MG63 (cell line): ENCODE data around the gene ZFAND5. TPM values are rescaled to one million over a fixed set of nuclear protein-coding genes. Genes with fewer than 3 reads are reported as not detected.

Experiments
- DNase-seq: peaks from one replicate; pipeline ENCODE4 v3.0.0-alpha.2; 2020
- H3K27me3 ChIP-seq: fragments of 250-450 bp; sonication (Bioruptor Pico); 2 replicates; pipeline ENCODE4 v1.5.1; 2020; ENCODE audit warnings: mild to moderate bottlenecking, moderate library complexity
- H3K36me3 ChIP-seq: fragments of 250-450 bp; sonication (Bioruptor Pico); 2 replicates; pipeline ENCODE4 v1.5.1; 2020; ENCODE audit warnings: mild to moderate bottlenecking, moderate library complexity
- H3K4me3 ChIP-seq: fragments of 250-450 bp; sonication (Bioruptor Pico); 2 replicates; pipeline ENCODE4 v1.5.1; 2020; ENCODE audit warnings: mild to moderate bottlenecking, moderate library complexity
- H3K9me3 ChIP-seq: fragments of 250-450 bp; sonication (Bioruptor Pico); 2 replicates; pipeline ENCODE4 v1.5.1; 2020; ENCODE audit warnings: mild to moderate bottlenecking, moderate library complexity
- total RNA-seq: library from RNA; depleted of rRNA; stranded (reverse); fragments of >200 nt; shearing (Covaris generic); gene quantifications from 2 replicates; pipeline ENCODE4 v1.2.3, GENCODE V29; 2014; ENCODE audit warnings: low replicate concordance; rRNA removed

ZFAND5 gene
- 44.2 and 79.3 TPM in 2 replicates for total RNA-seq

- Histone ChIP-seq H3K9me3 (no peaks in the 10 kb centered on the region), H3K27me3 (no peaks in the 10 kb centered on the region), H3K36me3 (peaks cover 36% of the 10 kb centered on the region), H3K4me3 (peak within 1 kb of the TSS; percentile 65)
- peak; percentile 97 for DNase-seq
Observed at GRCh38 chr9:72364679-72365524, at the start of gene ZFAND5. TSS of gene ZFAND5 (minus strand) at chr9:72365208. CDS start at chr9:72360778, 4,430 bp downstream.

GRCh38 chr9:72412483-72413040, 47.6 kb upstream of the ZFAND5 start:
- Histone ChIP-seq H3K4me3 (no peak overlapping the region), H3K36me3 (no peaks in the 10 kb centered on the region), H3K27me3 (no peaks in the 10 kb centered on the region), H3K9me3 (no peaks in the 10 kb centered on the region)
- DNase-seq, result no peak

GRCh38 chr9:72410214-72410613, 45.2 kb upstream of the ZFAND5 start:
- DNase-seq, result no peak
- H3K4me3 ChIP-seq, result no peak overlapping the region

GRCh38 chr9:72407114-72407513, 42.1 kb upstream of the ZFAND5 start:
- H3K4me3 ChIP-seq, result no peak overlapping the region
- H3K9me3 ChIP-seq, result no peaks in the 10 kb centered on the region
- DNase-seq, result no peak
- no peaks in the 10 kb centered on the region for H3K27me3 ChIP-seq
- no peaks in the 10 kb centered on the region for H3K36me3 ChIP-seq

More at GRCh38 chr9:72410214-72410613, 45.2 kb upstream of the ZFAND5 start:
- Histone ChIP-seq H3K9me3 (no peaks in the 10 kb centered on the region), H3K36me3 (no peaks in the 10 kb centered on the region), H3K27me3 (no peaks in the 10 kb centered on the region)

GRCh38 chr9:72402744-72403143, 37.7 kb upstream of the ZFAND5 start:
- Histone ChIP-seq H3K4me3 (no peak overlapping the region), H3K9me3 (no peaks in the 10 kb centered on the region), H3K36me3 (no peaks in the 10 kb centered on the region), H3K27me3 (no peaks in the 10 kb centered on the region)
- no peak for DNase-seq

- Histone ChIP-seq H3K9me3 (no peaks in the 10 kb centered on the region), H3K4me3 (no peak overlapping the region), H3K36me3 (no peaks in the 10 kb centered on the region), H3K27me3 (no peaks in the 10 kb centered on the region)
- no peak for DNase-seq
Observed at GRCh38 chr9:72401396-72401795, 36.4 kb upstream of the ZFAND5 start.

- Histone ChIP-seq H3K27me3 (no peaks in the 10 kb centered on the region), H3K36me3 (no peaks in the 10 kb centered on the region), H3K9me3 (no peaks in the 10 kb centered on the region), H3K4me3 (no peak overlapping the region)
- DNase-seq, result no peak
Observed at GRCh38 chr9:72400866-72401265, 35.9 kb upstream of the ZFAND5 start.

GRCh38 chr9:72399391-72399790, 34.4 kb upstream of the ZFAND5 start:
- no peaks in the 10 kb centered on the region for H3K36me3 ChIP-seq
- H3K27me3 ChIP-seq, result no peaks in the 10 kb centered on the region
- H3K4me3 ChIP-seq, result no peak overlapping the region
- no peak for DNase-seq
- H3K9me3 ChIP-seq, result no peaks in the 10 kb centered on the region

GRCh38 chr9:72396247-72397091, 31.5 kb upstream of the ZFAND5 start:
- H3K9me3 ChIP-seq, result no peaks in the 10 kb centered on the region
- H3K4me3 ChIP-seq, result no peak overlapping the region
- no peak for DNase-seq
- H3K36me3 ChIP-seq, result no peaks in the 10 kb centered on the region
- no peaks in the 10 kb centered on the region for H3K27me3 ChIP-seq

GRCh38 chr9:72394066-72394465, 29.1 kb upstream of the ZFAND5 start:
- Histone ChIP-seq H3K4me3 (no peak overlapping the region), H3K9me3 (no peaks in the 10 kb centered on the region), H3K27me3 (no peaks in the 10 kb centered on the region), H3K36me3 (no peaks in the 10 kb centered on the region)
- DNase-seq, result no peak

GRCh38 chr9:72390907-72391306, 25.9 kb upstream of the ZFAND5 start:
- H3K4me3 ChIP-seq, result no peak overlapping the region
- DNase-seq, result no peak
- no peaks in the 10 kb centered on the region for H3K36me3 ChIP-seq
- no peaks in the 10 kb centered on the region for H3K9me3 ChIP-seq
- no peaks in the 10 kb centered on the region for H3K27me3 ChIP-seq

- H3K27me3 ChIP-seq, result no peaks in the 10 kb centered on the region
- H3K36me3 ChIP-seq, result no peaks in the 10 kb centered on the region
- no peak for DNase-seq
- H3K9me3 ChIP-seq, result no peaks in the 10 kb centered on the region
- H3K4me3 ChIP-seq, result no peak overlapping the region
Observed at GRCh38 chr9:72386186-72386585, 21.2 kb upstream of the ZFAND5 start.

GRCh38 chr9:72384710-72385485, 19.9 kb upstream of the ZFAND5 start:
- H3K27me3 ChIP-seq, result no peaks in the 10 kb centered on the region
- no peak for DNase-seq
- H3K4me3 ChIP-seq, result no peak overlapping the region
- no peaks in the 10 kb centered on the region for H3K36me3 ChIP-seq
- no peaks in the 10 kb centered on the region for H3K9me3 ChIP-seq

- no peaks in the 10 kb centered on the region for H3K36me3 ChIP-seq
- DNase-seq, result no peak
- H3K4me3 ChIP-seq, result no peak overlapping the region
- H3K9me3 ChIP-seq, result no peaks in the 10 kb centered on the region
- H3K27me3 ChIP-seq, result no peaks in the 10 kb centered on the region
Observed at GRCh38 chr9:72383978-72384709, 19.1 kb upstream of the ZFAND5 start.

- Histone ChIP-seq H3K27me3 (no peaks in the 10 kb centered on the region), H3K4me3 (no peak overlapping the region), H3K36me3 (no peaks in the 10 kb centered on the region), H3K9me3 (no peaks in the 10 kb centered on the region)
- no peak for DNase-seq
Observed at GRCh38 chr9:72382405-72382804, 17.4 kb upstream of the ZFAND5 start.

- no peak for DNase-seq
- Histone ChIP-seq H3K27me3 (no peaks in the 10 kb centered on the region), H3K36me3 (no peaks in the 10 kb centered on the region), H3K4me3 (no peak overlapping the region), H3K9me3 (no peaks in the 10 kb centered on the region)
Observed at GRCh38 chr9:72377041-72377440, 12.0 kb upstream of the ZFAND5 start.
